ENCODE data around the gene NUP153.
"Not testable (repeated sequence)": the region's sequence is repeated elsewhere in the genome, so short reads cannot be mapped to it uniquely, and the experiment has no call there.

Gene NUP153

GRCh38 chr6:17583811-17584210, 122.9 kb downstream of the NUP153 start:
- H3K9ac ChIP-seq (ENCODE audit: low read depth, low read length), result no peak overlapping the region

GRCh38 chr6:17581282-17581681, 125.4 kb downstream of the NUP153 start:
- H3K27ac ChIP-seq (ENCODE audit: low read depth, low read length); H3K4me3 ChIP-seq (ENCODE audit: low read length); H3K36me3 ChIP-seq (ENCODE audit: insufficient read depth, low read length); H3K27me3 ChIP-seq (ENCODE audit: insufficient read depth, low read length); H3K4me1 ChIP-seq (ENCODE audit: insufficient read depth, low read length); H3K9ac ChIP-seq (ENCODE audit: low read depth, low read length): not testable (repeated sequence)
- WGBS, result 94% methylated on average over 7 of the region's 7 CpGs
- H3K9me3 ChIP-seq (ENCODE audit: insufficient read depth, low read depth, low read length), result peaks cover 25% of the 10 kb centered on the region

More at GRCh38 chr6:17583811-17584210, 122.9 kb downstream of the NUP153 start:
- peaks cover under 1% of the 10 kb centered on the region; the same call in 1 of the 2 replicates for H3K9me3 ChIP-seq (ENCODE audit: insufficient read depth, low read depth, low read length)
- H3K4me3 ChIP-seq (ENCODE audit: low read length), result no peak overlapping the region
- no peaks in the 10 kb centered on the region for H3K36me3 ChIP-seq (ENCODE audit: insufficient read depth, low read length)
- WGBS, result 75% methylated on average over 5 of the region's 5 CpGs
- H3K27me3 ChIP-seq (ENCODE audit: insufficient read depth, low read length), result no peaks in the 10 kb centered on the region
- no peaks in the 10 kb centered on the region for H3K4me1 ChIP-seq (ENCODE audit: insufficient read depth, low read length)
- H3K27ac ChIP-seq (ENCODE audit: low read depth, low read length), result no peak overlapping the region

- Histone ChIP-seq H3K4me1 (ENCODE audit: insufficient read depth, low read length) (no peaks in the 10 kb centered on the region), H3K36me3 (ENCODE audit: insufficient read depth, low read length) (no peaks in the 10 kb centered on the region), H3K9me3 (ENCODE audit: insufficient read depth, low read depth, low read length) (peaks cover 27% of the 10 kb centered on the region), H3K27ac (ENCODE audit: low read depth, low read length) (no peak overlapping the region), H3K4me3 (ENCODE audit: low read length) (peak overlapping the region; percentile 62), H3K27me3 (ENCODE audit: insufficient read depth, low read length) (no peaks in the 10 kb centered on the region), H3K9ac (ENCODE audit: low read depth, low read length) (peak overlapping the region; percentile 68)
- 94% methylated on average over 53 of the region's 53 CpGs for WGBS
These were observed 126.1 kb downstream of the NUP153 start for GRCh38 chr6:17580518-17581048.

GRCh38 chr6:17577059-17577458, 129.7 kb downstream of the NUP153 start:
- Histone ChIP-seq H3K27me3 (ENCODE audit: insufficient read depth, low read length) (no peaks in the 10 kb centered on the region), H3K36me3 (ENCODE audit: insufficient read depth, low read length) (no peaks in the 10 kb centered on the region), H3K4me3 (ENCODE audit: low read length) (no peak overlapping the region), H3K27ac (ENCODE audit: low read depth, low read length) (no peak overlapping the region), H3K9ac (ENCODE audit: low read depth, low read length) (no peak overlapping the region), H3K9me3 (ENCODE audit: insufficient read depth, low read depth, low read length) (peaks cover 35% of the 10 kb centered on the region), H3K4me1 (ENCODE audit: insufficient read depth, low read length) (no peaks in the 10 kb centered on the region)
- WGBS, result 100% methylated on average over 1 of the region's 1 CpG

GRCh38 chr6:17574866-17575560, 131.7 kb downstream of the NUP153 start:
- Histone ChIP-seq H3K9ac (ENCODE audit: low read depth, low read length) (no peak overlapping the region), H3K27me3 (ENCODE audit: insufficient read depth, low read length) (no peaks in the 10 kb centered on the region), H3K4me3 (ENCODE audit: low read length) (no peak overlapping the region), H3K4me1 (ENCODE audit: insufficient read depth, low read length) (no peaks in the 10 kb centered on the region), H3K9me3 (ENCODE audit: insufficient read depth, low read depth, low read length) (peaks cover 35% of the 10 kb centered on the region), H3K36me3 (ENCODE audit: insufficient read depth, low read length) (no peaks in the 10 kb centered on the region), H3K27ac (ENCODE audit: low read depth, low read length) (no peak overlapping the region)
- WGBS, result 95% methylated on average over 7 of the region's 8 CpGs

- Histone ChIP-seq H3K4me3 (ENCODE audit: low read length) (no peak overlapping the region), H3K4me1 (ENCODE audit: insufficient read depth, low read length) (no peaks in the 10 kb centered on the region), H3K36me3 (ENCODE audit: insufficient read depth, low read length) (no peaks in the 10 kb centered on the region), H3K9ac (ENCODE audit: low read depth, low read length) (no peak overlapping the region), H3K9me3 (ENCODE audit: insufficient read depth, low read depth, low read length) (peaks cover 54% of the 10 kb centered on the region), H3K27me3 (ENCODE audit: insufficient read depth, low read length) (no peaks in the 10 kb centered on the region), H3K27ac (ENCODE audit: low read depth, low read length) (no peak overlapping the region)
- 86% methylated on average over 3 of the region's 3 CpGs for WGBS
These were observed 141.3 kb downstream of the NUP153 start for GRCh38 chr6:17565399-17565798.
